Fibroblast of skin of right quadriceps (primary cell): ENCODE results near the gene ARHGEF38.
"Not testable (repeated sequence)": the region's sequence is repeated elsewhere in the genome, so short reads cannot be mapped to it uniquely, and the experiment has no call there.

ENCODE experiments used
- DNase-seq: peaks from one replicate; pipeline ENCODE4 v3.0.0-alpha.2; 2013

ARHGEF38 gene

DNA sequence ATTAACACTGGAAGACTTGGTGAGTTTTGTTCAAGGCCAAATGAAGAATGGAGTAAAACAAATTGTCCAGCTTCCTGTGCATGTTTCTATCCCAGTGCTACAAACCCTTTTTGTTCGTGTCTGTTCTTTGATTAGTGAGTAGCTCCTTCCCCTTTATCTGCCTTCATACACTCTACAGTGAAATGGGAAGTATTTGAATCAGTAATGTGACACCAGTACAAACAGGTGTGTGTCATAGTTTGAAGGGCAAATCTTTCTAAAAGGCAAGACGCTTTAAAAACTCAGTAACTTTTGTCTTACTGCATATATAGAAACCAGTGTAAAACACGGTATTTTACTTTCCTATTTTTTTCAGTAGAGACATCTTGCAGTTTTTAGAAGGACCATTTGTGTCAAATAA lies 5.9 kb downstream of the ARHGEF38 start:
- no peak for DNase-seq

DNA sequence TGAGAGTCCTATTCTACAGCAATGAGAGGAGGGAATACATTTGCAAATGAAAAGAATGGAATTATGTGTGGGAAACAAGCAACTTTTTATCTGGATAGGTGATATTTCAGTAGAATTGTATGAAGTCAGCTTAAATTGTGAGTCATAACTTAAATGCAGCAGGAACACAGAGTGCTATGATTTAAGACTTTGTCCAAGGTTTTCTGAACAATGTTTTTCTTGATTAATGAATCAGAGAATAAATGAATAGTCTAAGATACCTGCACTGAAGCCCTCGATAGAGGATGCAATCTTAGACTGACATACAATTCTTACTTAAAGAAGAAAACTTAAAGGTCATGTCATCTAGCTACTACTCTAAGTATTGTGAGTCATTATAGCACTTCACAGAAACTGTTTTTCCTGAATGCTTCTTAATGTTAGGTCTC lies 8.0 kb downstream of the ARHGEF38 start:
- DNase-seq, result no peak

DNA sequence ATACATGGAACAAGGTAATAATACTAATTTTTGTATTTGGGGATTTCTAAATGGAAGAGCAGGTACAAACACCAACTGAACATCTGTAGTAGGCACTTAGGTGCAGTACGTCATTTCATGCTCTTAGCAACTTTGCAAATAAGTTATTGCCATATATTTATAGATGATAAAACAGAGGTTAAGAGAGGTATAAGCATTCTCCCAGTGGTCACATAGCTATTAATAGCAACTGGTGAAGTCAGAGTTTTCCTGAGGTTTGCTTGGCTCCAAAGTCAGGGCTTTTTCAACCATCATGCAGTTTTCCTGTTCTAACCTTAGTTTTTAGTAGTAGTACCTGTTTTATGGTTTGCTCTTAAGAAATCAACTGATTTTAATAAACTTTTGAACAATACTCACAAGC lies 10.9 kb downstream of the ARHGEF38 start:
- DNase-seq, result no peak

DNA sequence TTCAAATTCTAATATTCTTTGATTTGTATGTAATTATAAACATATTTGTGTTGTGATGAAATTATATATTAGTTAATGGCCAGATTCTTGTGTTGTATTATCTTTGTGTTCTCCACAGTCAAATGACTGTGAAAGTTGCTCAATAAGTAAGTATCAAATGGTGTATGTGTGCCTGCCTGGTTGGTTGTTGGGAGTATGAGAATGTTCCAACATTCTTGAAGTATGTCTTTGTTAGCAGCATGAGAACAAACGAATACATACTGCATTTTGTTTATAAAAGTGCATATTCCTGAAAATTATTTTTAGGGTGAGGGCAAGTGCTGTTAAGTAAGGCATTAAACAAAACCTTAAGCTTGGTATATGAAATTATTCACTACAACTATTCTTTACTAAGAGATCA lies 16.2 kb downstream of the ARHGEF38 start:
- no peak for DNase-seq

DNA sequence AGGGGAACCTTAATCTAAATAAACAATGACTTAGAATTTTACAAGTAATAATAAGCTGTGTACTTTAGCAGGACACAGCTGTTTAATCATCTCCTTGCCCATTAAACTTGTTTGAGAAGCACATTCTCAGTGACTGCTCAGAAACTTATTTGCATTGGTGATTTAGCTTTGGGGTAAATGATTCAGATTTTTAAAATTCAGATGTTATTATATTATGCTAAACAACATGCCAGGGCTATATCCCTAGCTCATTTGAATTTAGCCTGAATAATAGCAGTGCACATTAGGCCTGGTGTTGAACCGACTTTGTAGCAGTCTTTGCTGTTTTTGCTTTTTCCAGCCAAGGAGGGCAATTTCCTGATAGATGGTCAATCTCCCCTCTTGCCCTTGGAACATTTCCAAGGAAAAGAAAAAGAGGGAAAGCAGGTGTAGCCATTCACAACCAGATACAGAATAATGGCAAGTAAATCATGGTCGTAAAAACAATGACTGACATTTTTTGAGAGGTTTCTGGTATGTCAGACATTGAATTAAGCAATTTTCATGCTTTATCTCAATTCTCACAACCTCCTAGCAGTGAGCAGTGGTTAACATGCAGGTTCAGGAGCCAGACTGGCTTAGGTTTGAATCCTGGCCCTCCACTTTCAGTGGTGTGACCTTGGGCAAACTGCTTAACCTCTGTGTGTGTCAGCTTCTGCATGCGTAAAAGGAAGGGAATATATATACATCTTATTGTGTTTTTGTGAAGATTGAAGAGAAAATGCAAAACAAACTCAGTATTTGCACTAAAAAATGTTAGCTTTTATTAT lies 16.8 kb downstream of the ARHGEF38 start:
- DNase-seq, result no peak

DNA sequence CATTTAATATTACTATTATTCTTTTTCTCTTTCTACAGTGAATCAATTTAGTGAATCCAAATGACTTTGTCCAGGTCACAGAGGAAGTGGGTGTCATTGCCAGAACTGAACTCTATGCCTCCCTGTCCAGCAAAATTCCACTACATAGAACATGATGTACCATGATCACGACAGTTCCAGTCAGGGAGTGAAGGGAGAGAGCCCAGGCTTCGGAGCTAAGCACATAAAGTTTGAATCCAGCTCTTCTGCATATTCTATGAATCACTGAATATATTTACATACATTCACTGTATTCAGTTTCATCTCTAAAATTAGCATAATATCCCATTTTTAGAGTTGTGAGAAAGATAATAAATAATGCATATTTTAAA lies 17.4 kb downstream of the ARHGEF38 start:
- DNase-seq, result no peak

DNA sequence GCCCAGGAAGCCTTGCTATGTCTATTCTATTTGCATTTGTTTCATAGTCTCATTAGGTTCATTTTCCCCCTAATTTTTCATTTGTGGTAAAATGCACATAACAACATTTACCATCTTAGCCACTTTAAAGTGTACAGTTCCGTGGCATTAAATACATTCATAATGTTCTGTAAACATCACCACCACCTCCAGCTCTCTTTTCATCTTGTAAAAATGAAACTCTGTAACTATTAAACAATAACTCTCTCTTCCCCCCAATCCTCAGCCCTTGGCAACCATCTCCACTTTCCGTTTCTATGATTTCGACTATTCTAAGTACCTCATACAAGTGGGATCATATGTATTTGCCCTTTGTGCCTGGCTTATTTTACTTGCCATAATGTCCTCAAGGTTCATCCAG lies 19.9 kb downstream of the ARHGEF38 start:
- no peak for DNase-seq

DNA sequence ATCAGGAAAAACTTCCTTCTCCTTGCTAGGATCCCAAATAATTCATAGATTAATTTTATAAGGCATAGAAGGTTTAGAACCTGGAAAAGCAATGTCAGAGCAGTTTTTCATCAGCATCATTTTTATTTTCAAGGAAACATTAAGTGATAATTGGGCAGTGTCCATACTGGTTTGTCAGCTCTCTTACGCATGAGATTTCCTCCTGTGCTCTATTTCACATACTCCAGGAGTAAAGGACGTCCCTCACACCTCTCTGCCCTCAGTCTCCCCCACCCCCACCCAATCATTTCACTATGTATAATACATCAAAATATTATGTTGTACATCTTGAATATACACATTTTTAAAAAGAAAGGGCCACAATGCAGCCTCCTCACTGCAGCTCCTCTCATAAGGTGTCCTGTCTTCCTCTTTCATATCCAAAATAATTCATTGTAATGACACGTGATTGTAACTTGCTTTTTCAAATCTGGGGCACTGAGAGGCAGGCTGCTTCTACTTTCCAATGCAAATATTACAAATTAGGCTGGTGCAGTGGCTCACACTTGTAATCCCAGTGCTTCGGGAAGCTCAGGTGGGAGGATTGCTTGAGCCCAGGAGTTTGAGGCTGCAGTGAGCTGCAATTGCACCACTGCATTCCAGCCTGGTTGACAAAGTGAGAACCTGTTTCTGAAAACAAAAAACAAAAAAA lies 34.4 kb downstream of the ARHGEF38 start:
- DNase-seq, result no peak

DNA sequence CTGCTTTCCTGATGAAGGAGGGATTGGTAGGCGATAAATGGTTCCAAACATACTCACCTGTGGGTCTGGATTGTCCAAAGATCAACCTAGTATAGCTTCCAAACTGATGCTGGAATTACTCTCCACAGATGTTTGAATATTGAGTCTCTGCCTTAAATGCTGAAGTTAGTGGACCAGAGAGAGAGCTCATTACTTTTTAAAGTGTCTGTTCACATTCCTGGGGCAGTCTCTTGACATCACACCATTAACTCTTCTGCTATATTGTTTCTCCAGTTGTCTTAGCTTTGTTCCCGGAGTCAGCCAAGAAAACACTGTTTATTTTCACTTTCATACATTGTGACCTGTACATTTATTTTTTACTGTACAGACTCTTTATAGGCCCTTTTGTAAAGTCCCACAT lies 35.4 kb downstream of the ARHGEF38 start:
- DNase-seq, result no peak

DNA sequence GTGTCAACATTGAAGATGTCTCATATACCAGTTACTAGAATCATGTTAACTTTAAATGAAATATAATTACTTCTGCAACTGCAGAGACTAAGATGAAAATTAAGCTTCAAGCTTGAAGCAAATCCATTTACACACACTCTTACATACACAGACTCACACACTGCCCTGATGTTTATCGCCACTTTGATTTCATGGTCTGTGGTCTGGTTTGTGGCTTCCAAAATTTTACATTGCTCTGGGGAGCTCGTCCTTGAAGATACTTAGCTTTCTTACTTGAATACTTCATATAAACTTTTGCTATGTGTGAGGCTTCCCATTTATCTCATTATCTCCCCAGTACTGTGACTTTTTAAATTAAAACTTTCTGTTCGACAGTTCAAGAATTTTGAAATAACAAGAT lies 35.8 kb downstream of the ARHGEF38 start:
- no peak for DNase-seq

DNA sequence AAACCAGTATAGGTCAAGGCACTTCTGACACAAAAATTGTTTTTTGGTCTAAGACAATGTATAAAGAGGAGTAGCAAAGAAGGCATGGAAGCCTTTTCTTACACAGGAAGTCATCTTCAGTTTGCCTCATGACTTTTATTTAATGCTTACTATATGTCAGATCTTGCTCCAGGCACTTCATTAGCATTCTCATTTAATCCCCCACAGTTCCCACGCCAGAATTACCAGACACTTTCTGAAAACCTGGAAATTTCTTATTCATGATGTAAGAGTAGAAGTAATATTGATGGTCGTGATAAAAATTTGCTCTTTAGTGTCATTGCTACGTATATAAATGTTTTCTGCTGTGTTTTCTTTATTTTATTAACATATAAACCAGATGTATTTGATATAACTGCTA lies 39.2 kb downstream of the ARHGEF38 start:
- DNase-seq, result no peak

DNA sequence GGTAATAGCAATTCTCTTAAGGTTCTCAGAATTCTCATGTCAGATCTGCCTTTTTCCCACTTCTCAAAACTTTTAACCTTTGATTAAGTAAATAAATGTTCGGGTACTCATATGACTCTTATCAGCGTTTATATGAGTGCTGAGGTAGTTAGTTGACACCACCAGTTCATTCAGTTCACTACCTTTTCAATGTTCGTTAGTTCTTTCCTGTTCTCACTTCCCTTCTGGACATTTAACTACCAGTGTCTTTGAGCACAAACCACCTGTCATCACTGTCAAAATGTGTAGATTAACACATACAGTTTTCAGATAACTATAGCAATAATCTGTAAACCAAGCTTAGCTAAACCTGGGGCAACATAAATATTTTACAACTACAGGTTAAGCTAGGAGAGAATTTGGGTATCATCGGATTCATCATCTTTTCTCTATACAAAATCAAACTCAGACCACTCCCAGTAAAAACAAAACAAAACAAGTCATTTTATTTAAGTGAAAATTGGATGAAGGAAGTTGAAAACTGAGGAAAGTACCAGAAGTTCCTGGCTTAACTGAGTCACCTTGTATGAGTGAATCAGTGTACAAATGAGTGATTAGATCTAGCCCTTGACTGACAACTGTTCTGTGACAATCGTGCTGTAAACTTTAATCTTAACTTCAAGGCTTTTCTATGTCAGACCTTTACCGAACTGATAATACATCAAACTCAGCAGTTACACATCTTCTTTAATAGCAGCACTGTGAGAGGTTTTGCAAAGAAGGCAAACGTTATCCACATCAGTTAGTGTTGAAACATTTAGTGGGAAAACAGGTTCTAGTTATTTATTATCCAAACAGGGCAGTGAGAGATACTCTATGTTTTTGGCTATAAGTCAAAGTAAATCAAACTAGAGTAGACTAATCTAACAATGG lies 41.9 kb downstream of the ARHGEF38 start:
- DNase-seq, result no peak

DNA sequence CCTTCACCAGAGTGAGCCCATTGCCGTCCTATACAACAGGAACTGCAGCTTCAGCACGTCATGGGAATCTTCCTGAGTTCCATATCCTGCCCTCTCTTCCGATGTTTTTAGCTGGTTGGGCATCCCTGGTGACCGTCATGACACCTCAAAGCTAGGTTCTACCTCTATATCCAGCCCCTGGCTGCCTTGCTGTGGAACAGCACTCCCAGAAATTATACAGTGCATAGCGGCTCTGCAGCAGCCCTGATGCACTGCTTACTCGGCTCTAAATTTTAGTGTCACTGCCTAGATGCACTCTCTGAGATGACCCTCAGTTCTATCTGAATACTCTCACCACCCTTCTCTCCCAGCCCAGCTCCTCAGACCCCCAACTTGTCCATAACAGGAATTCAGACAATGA lies 44.3 kb downstream of the ARHGEF38 start:
- DNase-seq, result no peak

DNA sequence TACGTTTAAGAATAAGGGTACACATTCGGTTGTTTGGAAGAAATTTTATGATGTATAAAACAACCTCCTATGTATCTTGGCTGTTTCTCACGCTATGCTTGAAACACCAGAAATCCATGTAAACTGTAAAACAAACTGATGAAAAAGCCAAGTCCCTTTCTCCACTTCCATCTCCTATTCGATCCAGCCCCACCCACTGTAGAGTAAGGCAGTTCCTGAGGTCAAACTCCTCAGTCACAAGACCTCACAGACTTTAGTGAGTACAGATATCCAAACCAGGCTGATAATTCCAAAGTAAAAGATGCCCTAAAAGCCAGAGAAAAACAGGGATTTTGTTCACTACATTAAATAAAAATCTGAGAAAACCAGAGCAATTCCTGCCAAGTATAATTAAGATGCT lies 45.6 kb downstream of the ARHGEF38 start:
- no peak for DNase-seq

DNA sequence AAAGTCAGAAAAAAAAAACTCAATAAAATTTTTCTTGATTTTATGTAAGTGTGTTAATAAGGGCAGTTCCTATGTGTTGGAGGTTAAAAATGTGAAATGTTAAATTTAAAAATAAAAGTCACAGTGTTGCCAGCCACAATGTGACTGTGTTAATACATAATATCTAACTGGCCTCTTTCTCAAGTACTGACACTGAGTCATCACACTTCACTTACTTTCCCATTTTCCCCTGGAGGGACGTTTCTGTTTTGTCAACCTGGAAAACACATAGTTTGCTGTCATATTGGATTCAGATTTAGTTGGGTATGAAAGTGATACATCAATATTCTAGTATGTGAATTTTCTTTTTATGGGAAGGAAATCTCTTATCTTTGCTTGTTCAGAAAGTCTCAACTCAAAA lies 46.4 kb downstream of the ARHGEF38 start:
- DNase-seq, result no peak

DNA sequence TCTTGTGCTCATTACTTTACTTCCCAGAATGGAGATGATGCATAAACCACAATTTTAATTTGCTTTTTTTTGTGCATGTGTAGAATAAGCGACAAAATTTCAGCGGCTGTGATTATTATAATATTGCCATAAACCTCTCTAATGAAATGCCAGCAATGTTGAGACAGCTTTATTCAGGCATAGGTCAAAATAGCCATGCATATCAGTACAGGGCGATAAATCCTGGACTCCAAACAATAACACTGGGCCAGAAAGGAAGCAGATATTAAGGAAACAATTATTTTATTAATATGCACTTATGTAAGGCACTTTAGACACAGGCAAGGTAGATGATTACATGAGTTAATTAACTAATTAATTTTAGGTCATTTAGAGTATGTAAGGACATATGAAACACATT lies 47.1 kb downstream of the ARHGEF38 start:
- DNase-seq, result no peak

DNA sequence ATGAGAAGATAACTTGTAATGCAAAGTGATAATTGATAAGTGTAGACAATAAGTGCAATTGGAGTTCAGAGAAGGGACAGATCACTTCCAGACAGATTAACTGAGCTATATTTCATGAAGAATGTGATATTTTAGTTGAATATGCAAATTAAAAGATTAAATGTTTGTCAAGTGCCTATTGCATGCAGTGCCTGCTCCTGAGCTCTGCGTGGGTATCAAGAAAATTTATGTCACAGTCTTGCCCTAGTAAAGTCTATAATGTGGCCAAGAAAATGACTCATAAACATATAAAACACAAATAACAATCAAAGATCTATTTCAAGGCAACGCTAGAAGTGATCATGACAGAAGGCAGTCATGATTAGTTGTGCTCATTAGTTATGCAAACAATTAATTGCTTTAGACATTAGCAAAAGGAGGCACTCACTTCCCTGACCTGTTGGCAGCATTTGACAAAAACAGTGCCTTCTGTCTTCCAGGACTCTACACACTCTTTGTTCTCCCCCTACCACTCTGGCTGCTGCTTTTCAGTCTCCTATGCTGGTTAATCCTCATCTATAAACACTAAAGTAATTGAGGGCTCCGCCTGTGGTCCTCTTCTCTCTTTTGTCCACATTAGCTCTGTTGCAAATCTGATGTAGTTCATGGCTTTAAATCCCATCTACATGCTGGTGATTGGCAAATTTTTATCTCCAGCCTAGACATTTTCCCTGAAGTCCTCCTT lies 47.7 kb downstream of the ARHGEF38 start:
- no peak for DNase-seq

DNA sequence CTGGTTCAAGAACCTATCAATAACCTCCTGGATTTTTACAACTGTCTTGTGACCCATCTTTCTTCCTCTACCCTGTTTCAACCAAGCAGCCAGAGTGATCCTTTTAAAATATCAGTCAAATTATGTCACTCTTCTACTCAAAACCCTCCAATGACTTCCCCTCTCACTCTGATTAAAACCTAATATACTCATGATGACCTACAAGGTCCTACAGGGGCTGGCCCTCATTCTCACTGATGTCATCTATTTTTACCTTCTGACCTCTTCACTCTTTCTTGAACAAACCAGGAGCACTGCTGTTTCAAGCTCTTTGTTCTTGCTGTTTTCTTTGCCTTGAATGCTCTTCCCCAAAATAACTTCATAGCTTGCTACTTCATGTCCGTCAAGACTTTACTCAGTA lies 48.5 kb downstream of the ARHGEF38 start:
- no peak for DNase-seq

DNA sequence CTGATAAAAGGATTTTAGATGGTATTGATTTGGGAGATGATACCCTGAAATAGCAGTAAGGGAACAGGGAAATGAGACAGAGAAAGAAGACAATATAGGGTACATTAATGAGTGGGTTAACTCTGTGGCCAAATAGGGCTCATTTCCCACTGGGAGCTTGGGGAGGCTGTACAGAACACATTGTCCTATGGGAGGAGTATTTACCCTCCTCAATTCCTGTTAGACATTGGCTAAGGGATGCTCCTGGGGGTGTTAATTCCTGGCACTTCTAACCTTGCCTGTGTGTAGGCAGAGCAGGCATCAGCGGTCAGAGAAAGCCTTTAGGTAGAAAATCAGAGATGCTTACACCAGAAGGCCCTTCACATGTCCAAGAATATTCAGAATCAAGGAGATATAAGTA lies 49.0 kb downstream of the ARHGEF38 start:
- no peak for DNase-seq

DNA sequence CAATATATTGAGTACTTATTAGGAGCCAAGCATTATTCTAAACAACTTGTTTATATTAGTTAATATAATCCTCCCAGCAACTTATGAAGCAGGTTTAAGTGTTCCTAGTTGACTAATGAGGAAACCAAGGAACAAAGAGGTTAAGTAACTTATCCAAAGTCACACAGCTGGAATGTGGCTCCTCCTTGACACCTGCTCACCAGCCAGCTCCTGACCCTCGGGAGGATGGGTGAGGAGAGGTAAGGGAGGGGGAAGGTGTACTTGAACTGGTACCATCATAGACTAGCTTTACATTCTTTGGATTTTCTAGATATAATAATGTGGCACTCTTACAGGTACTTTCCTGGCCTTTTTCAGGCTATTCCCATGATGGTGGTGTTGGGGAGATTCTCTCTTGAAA lies 50.7 kb downstream of the ARHGEF38 start:
- DNase-seq, result no peak

DNA sequence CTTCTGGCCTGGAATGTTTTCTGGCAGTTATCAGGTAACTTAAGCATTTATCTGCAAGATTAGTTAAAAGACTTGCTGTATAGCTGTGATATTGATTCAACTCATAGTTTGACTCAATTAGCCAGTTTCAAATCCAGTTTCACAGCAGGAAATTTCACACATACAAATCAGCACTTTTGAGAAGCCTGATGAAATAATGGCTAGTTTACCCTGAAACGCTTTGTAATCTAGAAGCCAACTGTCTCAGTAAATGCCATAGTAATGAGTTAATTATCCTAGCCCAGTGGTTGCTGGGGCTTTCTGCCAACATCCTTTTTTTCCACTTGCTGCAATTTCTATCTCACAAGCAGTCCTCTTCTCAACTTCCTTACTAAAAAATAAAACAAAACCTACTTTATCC lies 53.1 kb downstream of the ARHGEF38 start:
- DNase-seq, result peak; percentile 6

DNA sequence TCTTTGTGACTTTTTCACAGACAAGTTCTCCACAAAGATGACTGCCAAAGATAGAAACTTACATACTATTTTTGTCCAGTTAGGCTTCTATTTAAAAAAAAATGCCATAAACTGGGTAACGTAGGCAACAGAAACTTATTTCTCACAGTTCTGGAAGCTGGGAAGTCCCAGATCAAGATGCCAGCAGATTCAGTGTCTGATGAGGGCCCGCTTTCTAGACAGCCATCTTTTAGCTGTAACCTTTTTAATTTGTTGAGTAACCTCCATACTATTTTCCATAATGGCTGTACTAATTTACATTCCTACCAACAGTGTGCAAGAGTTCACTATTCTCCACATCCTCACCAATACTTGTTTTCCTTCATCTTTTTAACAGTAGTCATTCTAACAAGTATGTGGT lies 55.5 kb downstream of the ARHGEF38 start:
- no peak for DNase-seq

DNA sequence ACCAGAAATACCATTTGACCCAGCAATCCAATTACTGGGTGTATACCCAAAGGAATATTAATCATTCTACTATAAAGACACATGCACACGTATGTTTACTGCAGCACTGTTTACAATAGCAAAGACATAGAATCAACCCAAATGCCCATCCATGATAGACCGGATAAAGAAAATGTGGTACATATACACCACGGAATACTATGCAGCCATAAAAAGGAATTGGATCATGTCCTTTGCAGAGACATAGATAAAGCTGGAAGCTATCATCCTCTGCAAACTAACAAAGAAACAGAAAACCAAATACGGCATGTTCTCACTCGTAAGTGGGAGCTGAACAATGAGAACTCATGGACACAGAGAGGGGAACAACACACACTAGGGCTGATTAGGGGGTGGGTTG lies 57.4 kb downstream of the ARHGEF38 start:
- DNase-seq, result not testable (repeated sequence)
